K562 (cell line): ENCODE data around the gene DTX4. TPM values are rescaled to one million over a fixed set of nuclear protein-coding genes. Genes with fewer than 3 reads are reported as not detected.

ENCODE experiments used
- ATAC-seq: fragments of 200-7000 bp; cut with Tn5 transposase; 3 replicates; pipeline ENCODE4 v1.9.1; 2020; ENCODE audit warnings: moderate library complexity
- BruUV-seq: library from RNA; stranded (reverse); fragments of 400-500 nt; replicated peaks from 2 replicates; lab custom pipeline; 2021; lab: Mats Ljungman, UMichigan
- CTCF ChIA-PET: fragments of 300-600 bp; formaldehyde crosslinking; extraction: SDS; loops from one replicate; lab custom pipeline; 2021; ENCODE audit warnings: low intra/inter-chr PET ratio; lab: Yijun Ruan, JAX
- POLR2A ChIA-PET: fragments of 300-600, 350-650 bp; sonication (Branson Sonifier 250); formaldehyde crosslinking; extraction: SDS; loops from one replicate; lab custom pipeline; 2021; ENCODE audit warnings: antibody characterized with exemption, inconsistent platforms; lab: Yijun Ruan, JAX
- DNase-seq, 4 experiments: peaks; one replicate each; pipeline versions ENCODE4 v3.0.0 to v3.0.0-alpha.2; 2011 to 2018; ENCODE audit warnings: low spot score in 3 of 4, mixed read lengths in 3 of 4; ENCODE audit errors: extremely low read depth in 1 of 4
- FAIRE-seq: peaks from 2 replicates; lab custom pipeline; 2011; peaks lifted over from hg19 to GRCh38; lab: Jason Lieb, UNC
- H2AFZ ChIP-seq: 2 replicates; pipeline ENCODE4 v1.6.0; 2011; ENCODE audit warnings: low read depth, low read length, control low read depth, inconsistent platforms
- H3K27ac ChIP-seq: fragments of 200-600 bp; 3 replicates; pipeline ENCODE4 v1.8.0; 2011; ENCODE audit warnings: low read depth, mild to moderate bottlenecking, control low read depth, inconsistent platforms, low read length, moderate library complexity, mixed read lengths; ENCODE audit errors: extremely low read depth
- H3K27me3 ChIP-seq, 2 experiments: fragments of 300-600 bp in 1 of 2; 2 replicates in 1 of 2; 3 replicates in 1 of 2; pipeline versions ENCODE4 v1.6.0 to v1.8.0; 2011; ENCODE audit warnings: inconsistent platforms in 2 of 2, low read length in 2 of 2, mild to moderate bottlenecking in 1 of 2, mixed read lengths in 1 of 2, moderate library complexity in 1 of 2; ENCODE audit not compliant: control insufficient read depth in 2 of 2, insufficient read depth in 2 of 2
- H3K36me3 ChIP-seq: fragments of 300-600 bp; 3 replicates; pipeline ENCODE4 v1.8.0; 2011; ENCODE audit warnings: mild to moderate bottlenecking, low read length, inconsistent platforms; ENCODE audit not compliant: control insufficient read depth, insufficient read depth
- H3K4me1 ChIP-seq, 2 experiments: fragments of 200-600 bp in 1 of 2; replicated peaks in 1 of 2; 2 replicates in 1 of 2; 3 replicates in 1 of 2; pipeline versions ENCODE4 v1.5.1 to v1.8.0; 2011; ENCODE audit warnings: inconsistent platforms in 2 of 2, low read length in 2 of 2, mild to moderate bottlenecking in 1 of 2, mixed read lengths in 1 of 2, moderate library complexity in 1 of 2; ENCODE audit not compliant: control insufficient read depth in 2 of 2, insufficient read depth in 2 of 2
- H3K4me2 ChIP-seq: 2 replicates; pipeline ENCODE4 v1.6.1; 2011; ENCODE audit warnings: low read length, control low read depth, inconsistent platforms, mixed read lengths; ENCODE audit not compliant: insufficient read depth
- H3K4me3 ChIP-seq: fragments of 200-600 bp; sonication (generic), shearing (Covaris generic); 2 replicates; pipeline ENCODE4 v1.5.1; 2016; ENCODE audit warnings: control low read depth, inconsistent platforms
- H3K79me2 ChIP-seq: fragments of 200-600 bp; 3 replicates; pipeline ENCODE4 v1.8.0; 2011; ENCODE audit warnings: low read length, inconsistent platforms; ENCODE audit not compliant: control insufficient read depth, insufficient read depth
- H3K9ac ChIP-seq, 2 experiments: 2 replicates each; pipeline versions ENCODE4 v1.6.0 to v1.6.1; 2011; ENCODE audit warnings: low read depth in 2 of 2, low read length in 2 of 2, control low read depth in 1 of 2, inconsistent platforms in 1 of 2, mild to moderate bottlenecking in 1 of 2, mixed read lengths in 1 of 2; ENCODE audit not compliant: insufficient read depth in 1 of 2
- H3K9me1 ChIP-seq: one replicate; pipeline ENCODE4 v1.6.0; 2011; ENCODE audit warnings: inconsistent platforms, mild to moderate bottlenecking, low read length, moderate library complexity; ENCODE audit not compliant: control insufficient read depth, insufficient read depth
- H3K9me3 ChIP-seq: replicated peaks from 2 replicates; pipeline ENCODE4 v1.5.1; 2011; ENCODE audit warnings: low read depth, low read length, inconsistent platforms; ENCODE audit not compliant: control insufficient read depth, insufficient read depth
- H4K20me1 ChIP-seq: replicated peaks from 2 replicates; pipeline ENCODE4 v1.6.1; 2011; ENCODE audit warnings: low read length, inconsistent platforms, mixed read lengths; ENCODE audit not compliant: control insufficient read depth, insufficient read depth
- LARP7 ChIP-seq: fragments of 450-650 bp; IDR thresholded peaks from 2 replicates; pipeline ENCODE4 v1.6.1; 2016
- MTA1 ChIP-seq: fragments of 450-650 bp; IDR thresholded peaks from 2 replicates; pipeline ENCODE4 v1.6.1; 2017; ENCODE audit warnings: borderline replicate concordance
- NCOA1 ChIP-seq: fragments of 450-650 bp; IDR thresholded peaks from 2 replicates; pipeline ENCODE4 v1.6.1; 2016; ENCODE audit warnings: low read depth
- RBM15 ChIP-seq: fragments of 200-400 bp; formaldehyde crosslinking; IDR thresholded peaks from 2 replicates; pipeline ENCODE4 v1.6.1; 2018; ENCODE audit warnings: mild to moderate bottlenecking, low read length, moderate library complexity; ENCODE audit not compliant: insufficient read depth
- THRAP3 ChIP-seq: fragments of 450-650 bp; IDR thresholded peaks from 2 replicates; pipeline ENCODE4 v1.6.1; 2016; ENCODE audit warnings: mild to moderate bottlenecking, inconsistent platforms, borderline replicate concordance
- ZNF316 ChIP-seq: fragments of 450-650 bp; IDR thresholded peaks from 2 replicates; pipeline ENCODE4 v1.6.1; 2016
- ZNF512 ChIP-seq: IDR thresholded peaks from 2 replicates; pipeline ENCODE4 v1.6.1; 2016; ENCODE audit warnings: missing genetic modification characterization, missing compliant biosample characterization
- WGBS: fragments of 100-300 bp; shearing (Covaris generic); methylation state at CpG from one replicate; pipeline ENCODE4 v1.1.6; 2016; ENCODE audit warnings: low coverage, mixed read lengths; ENCODE audit not compliant: insufficient coverage; ENCODE audit errors: missing lambda C conversion rate; 5-methylcytosine and 5-hydroxymethylcytosine counted together
- in situ Hi-C: fragments of 300-500 bp; cut with MboI; formaldehyde crosslinking; loops from 4 replicates; pipeline ENCODE4 v1.15.0; 2018; ENCODE audit warnings: inconsistent platforms, mixed read lengths
- intact Hi-C: fragments of 100-400 bp; cut with micrococcal nuclease; formaldehyde crosslinking; loops from 2 replicates; pipeline ENCODE4 v1.14.2; 2022
- polyA plus RNA-seq, 8 experiments: library from polyadenylated mRNA; depleted of rRNA in 4 of 8; stranded (reverse) in 5 of 8; unstranded in 3 of 8; fragments of >200 nt; fragmentation: Nextera tagmentation in 2 of 8; fragmentation: Illumina TruSeq in 1 of 8; extraction: Ambion mirVana in 2 of 8; extraction: Trizol in 1 of 8; gene quantifications; 2 replicates each; pipeline versions ENCODE4 v1.2.1 to v1.2.3, GENCODE V29; 2011 to 2014; ENCODE audit warnings: inconsistent platforms in 1 of 8, missing spikeins in 1 of 8
- total RNA-seq, 7 experiments: library from RNA; depleted of rRNA in 6 of 7; stranded (reverse); fragments of >200 nt in 6 of 7; fragmentation: Illumina TruSeq in 2 of 7; extraction: Trizol in 2 of 7; gene quantifications; 2 replicates each; pipeline versions ENCODE4 v1.2.1 to v1.2.3, GENCODE V29; 2011 to 2021; ENCODE audit warnings: low replicate concordance in 1 of 7

Gene DTX4
- total and polyA plus RNA-seq, 9 of the 15 experiments (the other 6 are each of a cell fraction or from before 2014, with no cell fraction given) = 0.03 to 0.47 (median 0.04) TPM; not detected in 4

DNA sequence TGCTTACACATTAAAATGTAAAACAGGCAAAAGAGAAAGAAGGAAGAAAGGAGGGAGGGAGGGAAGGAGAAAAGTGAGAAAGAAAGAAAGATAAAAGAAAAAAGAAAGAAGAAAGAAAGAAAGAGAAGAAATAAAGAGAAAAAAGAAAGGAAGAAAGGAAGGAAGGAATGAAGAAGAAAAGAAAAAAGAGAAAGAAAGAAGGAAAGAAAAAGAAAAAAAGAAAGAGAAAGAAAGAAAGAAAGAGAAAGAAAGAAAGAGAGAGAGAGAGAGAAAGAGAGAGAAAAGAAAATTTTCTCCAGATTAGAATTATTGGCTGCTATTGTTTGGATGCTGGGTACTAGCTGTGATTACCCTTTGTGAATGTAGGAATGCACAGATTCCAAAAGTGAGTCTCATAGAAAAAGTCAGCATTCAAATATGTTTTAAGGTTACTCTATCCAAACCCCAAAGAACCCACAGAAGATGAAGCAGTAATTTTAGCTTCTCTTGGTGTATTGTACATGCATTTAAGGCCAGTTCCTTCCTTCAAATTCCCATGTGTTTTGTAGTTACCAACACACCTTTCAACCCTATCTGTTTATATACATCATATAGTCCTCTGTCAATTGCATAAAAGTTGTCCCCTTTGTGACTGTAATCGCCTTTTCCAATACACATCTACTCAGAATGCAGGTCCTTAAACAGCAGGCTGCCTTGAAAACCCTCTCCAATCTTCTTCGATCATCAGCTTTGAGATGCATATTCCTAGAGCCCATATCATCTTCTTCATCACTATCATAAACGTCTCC, 30.1 kb upstream of the DTX4 start:
- H4K20me1 ChIP-seq = no peaks in the 10 kb centered on the region
- H3K27ac ChIP-seq = no peak overlapping the region
- H3K9me3 ChIP-seq = no peaks in the 10 kb centered on the region
- H3K27me3 ChIP-seq = no peaks in the 10 kb centered on the region
- no peak for FAIRE-seq
- in situ Hi-C loops = loop anchor here (25.0 kb wide), 1 partner anchor 505 kb away; no protein-coding TSS in a partner anchor
- H2AFZ ChIP-seq = peak overlapping the region; percentile 97
- ATAC-seq = no peak
- CTCF ChIA-PET = interaction anchor here (0.6 kb wide), 1 partner anchor 1835 kb away, joined by 3 read pairs; no protein-coding TSS in a partner anchor
- H3K79me2 ChIP-seq = peaks cover 7% of the 10 kb centered on the region; the same call in 1 of the 3 replicates
- 4% methylated on average over 3 of the region's 3 CpGs for WGBS
- no peak for DNase-seq
- H3K4me2 ChIP-seq = peak overlapping the region; percentile 91
- peak overlapping the region; percentile 74 for H3K4me3 ChIP-seq
- TF ChIP-seq RBM15 (no peak), ZNF316 (peak; percentile 27; the same call in 1 of the 2 replicates), NCOA1 (no peak), THRAP3 (0 out of 2 replicates have a peak, but pooled peaks have one; percentile 29), MTA1 (0 out of 2 replicates have a peak, but pooled peaks have one; percentile 15), ZNF512 (tag) (peak; percentile 99), LARP7 (peak; percentile 68; the same call in 1 of the 2 replicates)
- TF ChIP-seq, all 486 proteins: peak for 5
- POLR2A ChIA-PET = interaction anchor here (0.6 kb wide), 1 partner anchor 312 kb away, joined by 5 read pairs; no protein-coding TSS in a partner anchor
- Histone ChIP-seq H3K9ac (peak overlapping the region in 1 of 2 experiments; percentile 69; a peak in 2 of 4 replicates), H3K36me3 (no peaks in the 10 kb centered on the region), H3K4me1 (peaks cover 14 to 22% of the 10 kb centered on the region in 2 experiments), H3K9me1 (no peaks in the 10 kb centered on the region)
- BruUV-seq = TSS peak; percentile 45
- intact Hi-C loops = loop anchor here (10.0 kb wide), 2 partner anchors 367 to 567 kb away; partner anchors contain the start of genes LPXN and ZFP91
